Measurements from ENCODE around the gene FOXL3.

FOXL3 gene

GRCh38 chr7:278081-278480 lies 11.9 kb upstream of the FOXL3 start:
- TF ChIP-seq ZBTB7A (IDR thresholded peaks at IDR 0.05; ENCODE audit: low read depth) (no peak), CEBPB (IDR thresholded peaks at IDR 0.05) (no peak), REST (IDR thresholded peaks at IDR 0.05; ENCODE audit: low read depth) (no peak), TCF12 (IDR thresholded peaks at IDR 0.05; ENCODE audit: low read depth) (no peak), MAX (IDR thresholded peaks at IDR 0.05) (no peak), NFIC (IDR thresholded peaks at IDR 0.05) (no peak), FOXM1 (IDR thresholded peaks at IDR 0.05; ENCODE audit: borderline replicate concordance, low read depth) (no peak), CREB1 (IDR thresholded peaks at IDR 0.05; ENCODE audit: low read depth) (no peak), USF1 (IDR thresholded peaks at IDR 0.05) (no peak), TAF1 (IDR thresholded peaks at IDR 0.05; ENCODE audit: low read depth) (no peak), TEAD4 (IDR thresholded peaks at IDR 0.05) (no peak), EP300 (IDR thresholded peaks at IDR 0.05; ENCODE audit: borderline replicate concordance) (no peak), RAD21 (IDR thresholded peaks at IDR 0.05; ENCODE audit: low read depth) (no peak), EGR1 (IDR thresholded peaks at IDR 0.05) (no peak), YY1 (IDR thresholded peaks at IDR 0.05; ENCODE audit: low read depth) (no peak)

GRCh38 chr7:279821-280220 lies 10.1 kb upstream of the FOXL3 start:
- TF ChIP-seq RAD21 (IDR thresholded peaks at IDR 0.05; ENCODE audit: low read depth) (no peak), REST (IDR thresholded peaks at IDR 0.05; ENCODE audit: low read depth) (no peak), USF1 (IDR thresholded peaks at IDR 0.05) (no peak), ZBTB7A (IDR thresholded peaks at IDR 0.05; ENCODE audit: low read depth) (no peak), TEAD4 (IDR thresholded peaks at IDR 0.05) (no peak), CEBPB (IDR thresholded peaks at IDR 0.05) (no peak), EGR1 (IDR thresholded peaks at IDR 0.05) (no peak), NFIC (IDR thresholded peaks at IDR 0.05) (no peak), MAX (IDR thresholded peaks at IDR 0.05) (no peak), CREB1 (IDR thresholded peaks at IDR 0.05; ENCODE audit: low read depth) (no peak), EP300 (IDR thresholded peaks at IDR 0.05; ENCODE audit: borderline replicate concordance) (no peak)

GRCh38 chr7:280461-280860 lies 9.5 kb upstream of the FOXL3 start:
- TF ChIP-seq TEAD4 (IDR thresholded peaks at IDR 0.05) (no peak), REST (IDR thresholded peaks at IDR 0.05; ENCODE audit: low read depth) (no peak), CREB1 (IDR thresholded peaks at IDR 0.05; ENCODE audit: low read depth) (no peak)

- TF ChIP-seq RAD21 (IDR thresholded peaks at IDR 0.05; ENCODE audit: low read depth) (no peak), MAX (IDR thresholded peaks at IDR 0.05) (no peak)
Observed at GRCh38 chr7:281637-282036, 8.3 kb upstream of the FOXL3 start.

- TF ChIP-seq CEBPB (IDR thresholded peaks at IDR 0.05) (no peak), TAF1 (IDR thresholded peaks at IDR 0.05; ENCODE audit: low read depth) (no peak), EP300 (IDR thresholded peaks at IDR 0.05; ENCODE audit: borderline replicate concordance) (no peak), TCF12 (IDR thresholded peaks at IDR 0.05; ENCODE audit: low read depth) (no peak), CREB1 (IDR thresholded peaks at IDR 0.05; ENCODE audit: low read depth) (no peak), REST (IDR thresholded peaks at IDR 0.05; ENCODE audit: low read depth) (no peak), NFIC (IDR thresholded peaks at IDR 0.05) (no peak), YY1 (IDR thresholded peaks at IDR 0.05; ENCODE audit: low read depth) (no peak)
Observed at GRCh38 chr7:282621-283020, 7.3 kb upstream of the FOXL3 start.
